ENCODE results near the gene PEX14.

DNA sequence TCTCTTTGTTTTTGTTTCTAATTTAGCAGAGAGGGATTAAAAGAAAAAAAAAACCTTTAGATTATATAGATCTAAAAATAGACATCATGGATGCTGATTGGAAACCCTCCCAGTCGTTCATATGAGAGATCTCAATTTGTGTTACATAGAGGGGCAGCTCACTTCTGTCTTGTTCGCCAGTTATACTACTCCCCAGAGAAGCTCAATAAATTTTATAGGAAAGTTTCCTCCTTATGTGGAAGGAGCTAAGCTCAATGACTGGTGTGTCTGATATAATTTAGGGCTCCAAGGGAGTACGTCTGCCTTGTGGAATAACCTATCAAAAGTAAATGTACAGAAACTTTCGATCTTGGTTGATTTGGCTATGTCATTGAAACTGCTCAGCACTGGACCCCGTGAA is 117.6 kb downstream of the PEX14 start:
- no peak for TF ChIP-seq POLR2AphosphoS5 (IDR thresholded peaks at IDR 0.05; ENCODE audit: insufficient read depth in 1 of 2, low read depth in 1 of 2)
- no peak for TF ChIP-seq CTCF (IDR thresholded peaks at IDR 0.05)
- no peak for TF ChIP-seq POLR2A (IDR thresholded peaks at IDR 0.05)
